HCT116 (cell line): Measurements from ENCODE around the gene FANCG. TPM values are rescaled to one million over a fixed set of nuclear protein-coding genes. Genes with fewer than 3 reads are reported as not detected.

Experiments
- ATAC-seq: fragments of 200-7000 bp; cut with Tn5 transposase; 2 replicates; pipeline ENCODE4 v1.9.1; 2020; ENCODE audit warnings: mild to moderate bottlenecking, moderate library complexity
- BruUV-seq: library from RNA; stranded (reverse); fragments of 400-500 nt; replicated peaks from 2 replicates; lab custom pipeline; 2021; lab: Mats Ljungman, UMichigan
- CTCF ChIA-PET: fragments of 300-600 bp; sonication (Branson Sonifier 250); formaldehyde crosslinking; loops from one replicate; lab custom pipeline; 2021; ENCODE audit warnings: antibody characterized with exemption; lab: Charles Lee
- POLR2A ChIA-PET: fragments of 300-600, 350-600 bp; sonication (Branson Sonifier 250); formaldehyde crosslinking; loops from one replicate; lab custom pipeline; 2021; ENCODE audit warnings: antibody characterized with exemption; lab: Charles Lee
- RAD21 ChIA-PET, 2 experiments: fragments of 300-600 bp; sonication (Branson Sonifier 250); formaldehyde crosslinking; loops; one replicate each; lab custom pipeline; 2023; ENCODE audit warnings: low total read pairs in 2 of 2; ENCODE audit not compliant: uncharacterized antibody in 2 of 2, unreplicated experiment in 2 of 2, low non-redundant PET in 1 of 2; lab: Charles Lee
- DNase-seq: peaks from one replicate; pipeline ENCODE4 v3.0.0-alpha.2; 2010; ENCODE audit warnings: low read depth, low spot score
- H2AFZ ChIP-seq: fragments of 200-600 bp; shearing (Covaris generic), sonication (generic); 2 replicates; pipeline ENCODE4 v1.6.1; 2017; ENCODE audit warnings: low read depth, mixed run types, mixed read lengths, antibody characterized with exemption, low read length; ENCODE audit not compliant: poor library complexity, severe bottlenecking
- H3K27ac ChIP-seq: 2 replicates; pipeline ENCODE4 v1.5.1; 2012; ENCODE audit warnings: low read depth, low read length
- H3K27me3 ChIP-seq: fragments of 200-600 bp; sonication (generic); 2 replicates; pipeline ENCODE4 v1.6.1; 2016; ENCODE audit warnings: mixed run types, low read length, mixed read lengths; ENCODE audit not compliant: insufficient read depth
- H3K36me3 ChIP-seq, 2 experiments: fragments of 200-500 bp in 1 of 2; fragments of 200-600 bp in 1 of 2; sonication (Bioruptor generic) in 1 of 2; sonication (generic) in 1 of 2; 2 replicates each; pipeline versions ENCODE4 v1.5.1 to v1.6.1; 2014 to 2016; ENCODE audit warnings: low read length in 2 of 2, inconsistent platforms in 1 of 2, mixed read lengths in 1 of 2, mixed run types in 1 of 2; ENCODE audit not compliant: insufficient read depth in 2 of 2, control insufficient read depth in 1 of 2
- H3K4me1 ChIP-seq, 2 experiments: fragments of 200-600 bp in 1 of 2; sonication (generic) in 1 of 2; 2 replicates each; pipeline versions ENCODE4 v1.5.1 to v1.6.1; 2012 to 2017; ENCODE audit warnings: low read length in 2 of 2, inconsistent platforms in 1 of 2, mild to moderate bottlenecking in 1 of 2, mixed read lengths in 1 of 2, mixed run types in 1 of 2, moderate library complexity in 1 of 2; ENCODE audit not compliant: insufficient read depth in 2 of 2, control insufficient read depth in 1 of 2
- H3K4me2 ChIP-seq: fragments of 200-600 bp; sonication (generic); 2 replicates; pipeline ENCODE4 v1.6.1; 2017; ENCODE audit warnings: mixed run types, low read length, mixed read lengths
- H3K4me3 ChIP-seq, 2 experiments: fragments of 200-600 bp in 1 of 2; sonication (generic) in 1 of 2; replicated peaks in 1 of 2; 2 replicates each; pipeline ENCODE4 v1.5.1; 2011 to 2016; ENCODE audit warnings: low read length in 2 of 2, control low read depth in 1 of 2, low read depth in 1 of 2, mild to moderate bottlenecking in 1 of 2, mixed read lengths in 1 of 2, mixed run types in 1 of 2
- H3K79me2 ChIP-seq: fragments of 200-600 bp; sonication (generic); 2 replicates; pipeline ENCODE4 v1.6.1; 2017; ENCODE audit warnings: mild to moderate bottlenecking, mixed run types, low read length, moderate library complexity, mixed read lengths; ENCODE audit not compliant: insufficient read depth
- H3K9ac ChIP-seq: fragments of 200-600 bp; sonication (generic); 2 replicates; pipeline ENCODE4 v1.6.1; 2016; ENCODE audit warnings: low read length, mixed read lengths
- H3K9me2 ChIP-seq: fragments of 200-600 bp; sonication (generic), shearing (Covaris generic); 2 replicates; pipeline ENCODE4 v1.6.1; 2017; ENCODE audit warnings: mixed run types, mild to moderate bottlenecking, moderate library complexity; ENCODE audit not compliant: insufficient read depth
- H3K9me3 ChIP-seq, 2 experiments: fragments of 200-500 bp in 1 of 2; fragments of 200-600 bp in 1 of 2; sonication (Bioruptor generic) in 1 of 2; sonication (generic) in 1 of 2; 2 replicates each; pipeline ENCODE4 v1.6.1; 2014 to 2017; ENCODE audit warnings: low read length in 2 of 2, mixed read lengths in 2 of 2, inconsistent platforms in 1 of 2, low read depth in 1 of 2, mild to moderate bottlenecking in 1 of 2, mixed run types in 1 of 2, moderate library complexity in 1 of 2; ENCODE audit not compliant: control insufficient read depth in 1 of 2, insufficient read depth in 1 of 2
- H4K20me1 ChIP-seq: fragments of 200-600 bp; sonication (generic), shearing (Covaris generic); 2 replicates; pipeline ENCODE4 v1.6.1; 2017; ENCODE audit warnings: mixed run types, mild to moderate bottlenecking, moderate library complexity; ENCODE audit not compliant: insufficient read depth
- ELF1 ChIP-seq: IDR thresholded peaks from 2 replicates; pipeline ENCODE4 v1.6.1; 2012; ENCODE audit warnings: low read depth, borderline replicate concordance
- EZH2 ChIP-seq: fragments of 200-600 bp; sonication (generic); IDR thresholded peaks from 2 replicates; pipeline ENCODE4 v1.6.1; 2017; ENCODE audit warnings: antibody characterized with exemption, mixed run types
- EZH2phosphoT487 ChIP-seq: fragments of 200-600 bp; IDR thresholded peaks from 2 replicates; pipeline ENCODE4 v1.6.1; 2018; ENCODE audit warnings: antibody characterized with exemption, borderline replicate concordance
- JUND ChIP-seq: IDR thresholded peaks from 2 replicates; pipeline ENCODE4 v1.6.1; 2012
- POLR2A ChIP-seq: IDR thresholded peaks from 2 replicates; pipeline ENCODE4 v1.7.0; 2011; ENCODE audit warnings: borderline replicate concordance; ENCODE audit not compliant: insufficient read depth, insufficient read length; ENCODE audit errors: extremely low read depth
- POLR2AphosphoS5 ChIP-seq: IDR thresholded peaks from 2 replicates; pipeline ENCODE4 v1.6.1; 2011; ENCODE audit warnings: mild to moderate bottlenecking, low read depth, low read length, moderate library complexity
- RAD21 ChIP-seq: IDR thresholded peaks from 2 replicates; pipeline ENCODE4 v1.6.1; 2012; ENCODE audit warnings: low read depth, mild to moderate bottlenecking
- REST ChIP-seq: IDR thresholded peaks from 2 replicates; pipeline ENCODE4 v1.6.1; 2012; ENCODE audit warnings: low read depth
- SIN3A ChIP-seq: IDR thresholded peaks from 2 replicates; pipeline ENCODE4 v1.6.1; 2012; ENCODE audit warnings: low read depth
- SP1 ChIP-seq: IDR thresholded peaks from 2 replicates; pipeline ENCODE4 v1.6.1; 2012; ENCODE audit warnings: low read depth
- TCF7L2 ChIP-seq: IDR thresholded peaks from 2 replicates; pipeline ENCODE4 v1.7.0; 2011; ENCODE audit warnings: borderline replicate concordance, inconsistent platforms; ENCODE audit not compliant: insufficient read depth, insufficient read length; ENCODE audit errors: extremely low read depth
- ZFX ChIP-seq: fragments of 450-650 bp; IDR thresholded peaks from 2 replicates; pipeline ENCODE4 v1.6.1; 2017
- ZNF274 ChIP-seq: fragments of 200-500 bp; sonication (Bioruptor generic); IDR thresholded peaks from 2 replicates; pipeline ENCODE4 v1.6.1; 2014; ENCODE audit warnings: mild to moderate bottlenecking, low read depth, low read length, inconsistent platforms
- intact Hi-C: fragments of 100-400 bp; cut with micrococcal nuclease; formaldehyde crosslinking; loops from 2 replicates; pipeline ENCODE4 v1.10.0; 2022
- total RNA-seq: library from RNA; stranded (reverse); gene quantifications from one replicate; pipeline ENCODE4 v1.2.1, GENCODE V29; 2021; ENCODE audit not compliant: unreplicated experiment
- TF ChIP-seq, protein P1 (sequence below): IDR thresholded peaks from 2 replicates; pipeline ENCODE4 v1.6.1; 2012

Gene FANCG
- total RNA-seq, 1 experiment from 2014 or later: 82.3 TPM

DNA sequence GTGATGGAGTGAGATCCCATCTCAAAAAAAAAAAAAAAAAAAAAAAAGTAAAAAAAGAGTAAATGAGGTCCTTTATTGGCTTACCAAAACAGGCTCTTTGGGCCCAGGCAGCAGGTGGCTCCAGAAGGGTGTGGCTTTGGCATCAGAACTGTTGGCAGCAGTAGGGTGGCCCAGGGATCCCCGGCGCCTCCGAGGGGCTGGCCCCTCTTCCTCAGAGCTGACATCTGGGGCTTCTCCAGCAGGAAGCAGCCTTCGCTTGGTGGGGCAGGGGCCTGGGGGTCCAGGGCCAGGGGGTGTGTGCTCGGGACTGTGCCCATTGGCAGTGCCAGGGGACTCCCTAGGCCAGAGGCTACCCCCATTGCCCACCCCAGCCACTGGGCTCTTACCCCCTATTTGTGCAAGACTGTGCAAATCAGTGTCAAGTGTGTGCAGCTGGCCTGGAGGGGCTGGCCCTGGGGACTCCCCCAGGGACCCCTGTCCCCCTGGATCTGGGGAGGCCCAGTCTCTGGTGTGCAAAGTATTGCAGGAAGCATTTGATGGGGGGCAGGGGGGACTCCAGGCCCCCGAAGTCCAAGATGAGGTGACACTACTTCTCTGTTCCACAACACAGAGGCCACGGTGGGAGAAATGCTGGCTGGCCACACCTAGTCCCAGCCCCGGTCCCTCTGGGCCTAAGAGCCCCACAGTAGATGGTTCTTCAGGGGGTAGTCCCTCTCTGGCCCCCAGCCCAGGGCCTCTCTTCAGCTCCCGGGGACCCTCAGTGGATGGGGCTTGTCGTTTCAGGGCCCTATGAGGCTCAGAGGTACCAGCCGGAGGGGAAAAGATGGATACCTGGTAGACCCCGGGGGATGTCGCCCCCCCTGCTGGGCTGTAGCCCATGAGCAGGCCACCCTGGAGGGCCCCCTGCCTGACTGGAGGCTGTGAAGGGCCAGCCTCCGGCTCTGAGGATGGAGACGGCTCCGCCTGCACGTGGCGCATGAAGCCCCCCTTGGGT lies 27.9 kb upstream of the FANCG start (continued):
- TF ChIP-seq REST: no peak
- no peak for TF ChIP-seq JUND
- no peak for TF ChIP-seq SP1
- no peak for TF ChIP-seq ZNF274
- no peak for TF ChIP-seq POLR2AphosphoS5
- no peak for TF ChIP-seq EZH2
- no peak for TF ChIP-seq TCF7L2

DNA sequence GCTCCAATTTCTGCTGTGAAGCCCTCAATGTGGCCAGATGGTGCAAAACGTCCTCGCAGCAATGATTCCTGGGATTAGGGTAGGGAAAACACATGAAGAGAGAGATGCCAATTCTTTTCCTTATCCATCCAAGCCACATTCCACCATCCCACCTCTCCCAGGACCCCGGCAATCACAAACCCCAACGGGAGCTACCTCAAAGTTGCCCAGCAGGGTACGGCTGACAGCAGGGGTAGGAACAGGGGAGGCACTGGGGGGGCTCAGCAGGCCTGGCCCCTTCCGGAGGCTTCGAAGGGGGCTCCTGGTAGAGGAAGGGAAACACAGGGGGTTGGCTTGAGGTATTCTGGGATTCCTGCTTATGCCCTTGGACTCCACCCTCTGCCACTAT lies 26.6 kb upstream of the FANCG start:
- no peak overlapping the region for H3K4me3 ChIP-seq
- POLR2A ChIA-PET: no interaction called here
- no peaks in the 10 kb centered on the region for H3K9me2 ChIP-seq
- no peaks in the 10 kb centered on the region for H3K27me3 ChIP-seq
- intact Hi-C loops: no loop called here
- no peaks in the 10 kb centered on the region for H3K9me3 ChIP-seq
- RAD21 ChIA-PET: no interaction called here
- ATAC-seq: no peak
- peaks cover 16% of the 10 kb centered on the region for H3K79me2 ChIP-seq
- no TSS peak for BruUV-seq
- no peak for DNase-seq
- CTCF ChIA-PET: no interaction called here
- no peak overlapping the region for H3K4me2 ChIP-seq
- no peaks in the 10 kb centered on the region for H4K20me1 ChIP-seq
- H3K4me1 ChIP-seq: peaks cover 14 to 37% of the 10 kb centered on the region in 2 experiments
- no peak overlapping the region for H3K9ac ChIP-seq
- peaks cover 3 to 4% of the 10 kb centered on the region in 2 experiments; a peak in 3 of 4 replicates for H3K36me3 ChIP-seq
- no peak overlapping the region for H2AFZ ChIP-seq
- H3K27ac ChIP-seq: no peak overlapping the region
- TF ChIP-seq SIN3A: no peak
- no peak for TF ChIP-seq POLR2A
- no peak for TF ChIP-seq ELF1
- no peak for TF ChIP-seq ZNF274
- no peak for TF ChIP-seq JUND
- TF ChIP-seq REST: no peak
- TF ChIP-seq, protein P1, sequence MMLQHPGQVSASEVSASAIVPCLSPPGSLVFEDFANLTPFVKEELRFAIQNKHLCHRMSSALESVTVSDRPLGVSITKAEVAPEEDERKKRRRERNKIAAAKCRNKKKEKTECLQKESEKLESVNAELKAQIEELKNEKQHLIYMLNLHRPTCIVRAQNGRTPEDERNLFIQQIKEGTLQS: no peak
- TF ChIP-seq EZH2: no peak
- no peak for TF ChIP-seq EZH2phosphoT487
- no peak for TF ChIP-seq POLR2AphosphoS5
- no peak for TF ChIP-seq RAD21
- no peak for TF ChIP-seq ZFX
